Measurements from ENCODE around the gene FOSB. TPM values are rescaled to one million over a fixed set of nuclear protein-coding genes. Genes with fewer than 3 reads are reported as not detected.
A peak's percentile ranks its signal among the peaks of the same experiment; 100 is the strongest.

Gene FOSB
- total and polyA plus RNA-seq, 9 of the 15 experiments (the other 6 are each of a cell fraction or from before 2014, with no cell fraction given), result 0.11 to 2.7 (median 0.73) TPM

GRCh38 chr19:45506246-45506988, 38.6 kb downstream of the FOSB start (continued):
- TF ChIP-seq RREB1 (CRISPR knock-in tag; IDR thresholded peaks at IDR 0.05), result no peak
- TF ChIP-seq STAT5B (CRISPR knock-in tag; IDR thresholded peaks at IDR 0.05), result no peak
- no peak for TF ChIP-seq CCAR2 (IDR thresholded peaks at IDR 0.05; ENCODE audit: low read depth, low read length)
- no peak for TF ChIP-seq DACH1 (IDR thresholded peaks at IDR 0.05; ENCODE audit: partially characterized antibody)
- peak; percentile 98 for TF ChIP-seq ZBTB7A (IDR thresholded peaks at IDR 0.05; ENCODE audit: borderline replicate concordance, control insufficient read depth, low read depth, low read length)
- no peak for TF ChIP-seq FOXA1 (IDR thresholded peaks at IDR 0.05; ENCODE audit: borderline replicate concordance)
- TF ChIP-seq, protein P1, sequence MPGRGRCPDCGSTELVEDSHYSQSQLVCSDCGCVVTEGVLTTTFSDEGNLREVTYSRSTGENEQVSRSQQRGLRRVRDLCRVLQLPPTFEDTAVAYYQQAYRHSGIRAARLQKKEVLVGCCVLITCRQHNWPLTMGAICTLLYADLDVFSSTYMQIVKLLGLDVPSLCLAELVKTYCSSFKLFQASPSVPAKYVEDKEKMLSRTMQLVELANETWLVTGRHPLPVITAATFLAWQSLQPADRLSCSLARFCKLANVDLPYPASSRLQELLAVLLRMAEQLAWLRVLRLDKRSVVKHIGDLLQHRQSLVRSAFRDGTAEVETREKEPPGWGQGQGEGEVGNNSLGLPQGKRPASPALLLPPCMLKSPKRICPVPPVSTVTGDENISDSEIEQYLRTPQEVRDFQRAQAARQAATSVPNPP (IDR thresholded peaks at IDR 0.05; ENCODE audit: borderline replicate concordance, insufficient read depth, insufficient read length), result no peak
- TF ChIP-seq RFX7 (CRISPR knock-in tag; IDR thresholded peaks at IDR 0.05), result no peak
- TF ChIP-seq CHD4 (IDR thresholded peaks at IDR 0.05; ENCODE audit: insufficient read depth, insufficient replicate concordance, low read depth, low read length, poor library complexity, severe bottlenecking), result no peak
- no peak for TF ChIP-seq PTRF (tag; IDR thresholded peaks at IDR 0.05)
- no peak for TF ChIP-seq ZFPM2 (CRISPR knock-in tag; IDR thresholded peaks at IDR 0.05)
- TF ChIP-seq ESRRA (IDR thresholded peaks at IDR 0.05; ENCODE audit: borderline replicate concordance, low read depth), result peak; percentile 69; the same call in 1 of the 2 replicates
- TF ChIP-seq, protein P2, sequence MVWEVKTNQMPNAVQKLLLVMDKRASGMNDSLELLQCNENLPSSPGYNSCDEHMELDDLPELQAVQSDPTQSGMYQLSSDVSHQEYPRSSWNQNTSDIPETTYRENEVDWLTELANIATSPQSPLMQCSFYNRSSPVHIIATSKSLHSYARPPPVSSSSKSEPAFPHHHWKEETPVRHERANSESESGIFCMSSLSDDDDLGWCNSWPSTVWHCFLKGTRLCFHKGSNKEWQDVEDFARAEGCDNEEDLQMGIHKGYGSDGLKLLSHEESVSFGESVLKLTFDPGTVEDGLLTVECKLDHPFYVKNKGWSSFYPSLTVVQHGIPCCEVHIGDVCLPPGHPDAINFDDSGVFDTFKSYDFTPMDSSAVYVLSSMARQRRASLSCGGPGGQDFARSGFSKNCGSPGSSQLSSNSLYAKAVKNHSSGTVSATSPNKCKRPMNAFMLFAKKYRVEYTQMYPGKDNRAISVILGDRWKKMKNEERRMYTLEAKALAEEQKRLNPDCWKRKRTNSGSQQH (CRISPR knock-in tag; IDR thresholded peaks at IDR 0.05), result no peak
